Thyroid gland (tissue), 4 donors: ENCODE data around the gene ASCL2.

Experiments
- CTCF ChIP-seq, 6 experiments: fragments of 200-600 bp in 3 of 6; fragments of 450-650 bp in 3 of 6; sonication (generic) in 3 of 6; IDR thresholded peaks; one replicate each; pipeline ENCODE4 v1.5.1; 2016 to 2019; ENCODE audit warnings: antibody characterized with exemption in 6 of 6, mild to moderate bottlenecking in 2 of 6, inconsistent platforms in 1 of 6, moderate library complexity in 1 of 6
- POLR2A ChIP-seq, 2 donors: fragments of 450-650 bp; IDR thresholded peaks; one replicate each; pipeline ENCODE4 v1.6.1; 2017; ENCODE audit warnings: antibody characterized with exemption in 2 of 2, mild to moderate bottlenecking in 2 of 2, moderate library complexity in 1 of 2

- TF ChIP-seq CTCF (IDR thresholded peaks at IDR 0.05) (peak; percentile 81 to 96 (median 90)), POLR2A (IDR thresholded peaks at IDR 0.05) (no peak)
Measured at GRCh38 chr11:2305140-2305778, 34.9 kb upstream of the ASCL2 start.
